ENCODE data around the gene CD47.

Gene CD47

GRCh38 chr3:108004647-108005046, 86.2 kb downstream of the CD47 start:
- Histone ChIP-seq H3K9ac (ENCODE audit: low read depth, low read length) (no peak overlapping the region), H3K4me1 (ENCODE audit: control insufficient read depth, insufficient read depth, low read length) (no peaks in the 10 kb centered on the region), H3K4me3 (ENCODE audit: low read length) (no peak overlapping the region), H3K9me3 (replicated peaks; ENCODE audit: low read length) (no peaks in the 10 kb centered on the region), H3K27me3 (ENCODE audit: control insufficient read depth, insufficient read depth, low read length) (peaks cover 10% of the 10 kb centered on the region), H3K4me2 (ENCODE audit: low read length) (no peak overlapping the region), H3K36me3 (ENCODE audit: insufficient read depth, low read length) (no peaks in the 10 kb centered on the region)

DNA sequence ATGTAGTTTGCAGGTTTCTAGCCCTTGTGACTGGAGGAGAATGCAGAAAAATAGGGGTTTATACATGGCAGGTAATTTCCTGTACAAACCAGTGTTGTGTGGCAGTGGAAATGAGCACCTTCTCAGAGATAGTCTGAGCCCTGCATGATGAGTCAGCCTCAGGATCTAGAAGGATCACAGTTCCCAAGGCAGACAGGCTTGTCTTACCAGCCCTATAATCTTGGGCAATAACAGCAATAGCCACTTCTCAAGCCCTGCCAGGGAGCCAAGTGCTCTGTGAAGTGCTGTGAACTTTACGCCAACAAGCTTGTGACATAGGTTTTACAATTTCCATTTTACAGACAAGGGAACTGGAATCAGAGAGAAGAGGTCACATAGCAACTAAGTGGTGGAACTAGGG, 89.4 kb downstream of the CD47 start:
- peaks cover 10% of the 10 kb centered on the region for H3K27me3 ChIP-seq (ENCODE audit: control insufficient read depth, insufficient read depth, low read length)
- H3K9ac ChIP-seq (ENCODE audit: low read depth, low read length) = no peak overlapping the region
- no peaks in the 10 kb centered on the region for H3K36me3 ChIP-seq (ENCODE audit: insufficient read depth, low read length)
- H3K4me3 ChIP-seq (ENCODE audit: low read length) = no peak overlapping the region
- H3K9me3 ChIP-seq (replicated peaks; ENCODE audit: low read length) = no peaks in the 10 kb centered on the region
- H3K4me1 ChIP-seq (ENCODE audit: control insufficient read depth, insufficient read depth, low read length) = peaks cover 8% of the 10 kb centered on the region
- H3K4me2 ChIP-seq (ENCODE audit: low read length) = no peak overlapping the region

DNA sequence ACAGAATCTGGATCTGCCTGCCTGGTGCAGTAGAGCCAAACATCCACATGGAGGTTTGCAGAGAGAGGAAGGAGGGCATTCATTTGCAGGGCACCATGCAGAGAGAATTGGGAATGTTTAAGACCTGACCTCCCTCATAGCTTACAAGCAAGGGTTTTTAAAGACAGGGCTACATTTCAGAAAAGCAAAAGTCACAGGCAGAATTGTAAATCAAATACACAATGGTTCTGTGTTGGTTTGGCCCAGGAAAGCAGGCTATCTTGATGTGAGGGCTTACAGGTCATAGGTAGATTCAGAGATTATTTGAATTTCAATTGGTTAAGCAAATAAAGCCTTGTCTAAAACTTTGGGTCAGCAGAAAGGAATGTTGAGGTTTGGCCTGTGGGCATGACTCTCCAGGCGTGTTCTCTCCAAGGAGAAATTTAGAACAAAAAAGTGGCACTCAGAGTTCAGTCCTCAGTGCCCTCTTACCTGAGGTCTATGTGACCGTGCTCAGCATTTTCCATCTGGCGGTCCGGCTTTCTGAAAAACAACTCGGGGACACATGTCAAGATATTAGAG, 91.5 kb downstream of the CD47 start:
- no peaks in the 10 kb centered on the region for H3K9me3 ChIP-seq (replicated peaks; ENCODE audit: low read length)
- peaks cover 8% of the 10 kb centered on the region for H3K4me1 ChIP-seq (ENCODE audit: control insufficient read depth, insufficient read depth, low read length)
- no peak overlapping the region for H3K4me3 ChIP-seq (ENCODE audit: low read length)

DNA sequence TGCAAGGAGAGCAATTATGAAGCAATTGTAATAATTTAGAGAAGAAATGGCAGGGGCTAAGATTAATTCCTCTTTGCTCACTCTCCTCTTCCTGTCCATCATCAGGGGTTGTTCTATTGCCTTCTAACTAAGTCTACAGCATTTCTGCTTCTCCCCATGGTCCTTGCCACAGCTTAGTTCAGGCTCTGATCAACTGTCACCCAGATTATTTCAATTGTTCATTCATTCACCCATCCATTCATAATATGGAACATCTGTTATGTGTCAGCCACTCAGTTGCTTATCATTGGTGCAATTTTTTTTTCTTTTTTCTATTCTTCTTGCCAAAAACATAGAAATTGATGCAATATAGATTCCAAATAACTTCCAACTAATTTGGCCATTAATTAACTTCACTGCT, 93.2 kb downstream of the CD47 start:
- Histone ChIP-seq H3K36me3 (ENCODE audit: insufficient read depth, low read length) (no peaks in the 10 kb centered on the region), H3K27me3 (ENCODE audit: control insufficient read depth, insufficient read depth, low read length) (peaks cover 10% of the 10 kb centered on the region), H3K9me3 (replicated peaks; ENCODE audit: low read length) (no peaks in the 10 kb centered on the region), H3K4me1 (ENCODE audit: control insufficient read depth, insufficient read depth, low read length) (peaks cover 18% of the 10 kb centered on the region), H3K4me3 (ENCODE audit: low read length) (no peak overlapping the region), H3K9ac (ENCODE audit: low read depth, low read length) (no peak overlapping the region), H3K4me2 (ENCODE audit: low read length) (no peak overlapping the region)

More for the DNA sequence above, 91.5 kb downstream of the CD47 start:
- H3K9ac ChIP-seq (ENCODE audit: low read depth, low read length) = no peak overlapping the region
- no peaks in the 10 kb centered on the region for H3K36me3 ChIP-seq (ENCODE audit: insufficient read depth, low read length)
- peaks cover 10% of the 10 kb centered on the region for H3K27me3 ChIP-seq (ENCODE audit: control insufficient read depth, insufficient read depth, low read length)
- H3K4me2 ChIP-seq (ENCODE audit: low read length) = no peak overlapping the region

DNA sequence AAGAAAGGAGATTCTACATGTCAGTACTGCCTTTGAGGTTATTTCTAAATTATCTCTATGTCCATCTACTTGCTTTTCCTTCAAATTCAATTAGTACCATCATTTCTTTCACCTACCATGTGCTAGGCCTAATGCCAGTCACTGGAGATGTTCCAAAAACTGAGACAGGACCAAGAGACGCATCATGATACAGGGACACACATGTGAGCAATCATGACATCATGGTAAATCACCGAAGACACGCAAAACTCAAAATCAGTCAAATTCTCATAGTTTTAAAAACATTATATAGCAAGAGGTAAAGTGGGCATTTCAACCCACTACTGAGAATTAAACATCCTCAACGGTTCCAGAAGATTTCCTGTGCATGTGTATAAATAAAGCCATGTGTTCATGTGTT, 95.0 kb downstream of the CD47 start:
- no peaks in the 10 kb centered on the region for H3K36me3 ChIP-seq (ENCODE audit: insufficient read depth, low read length)
- H3K4me2 ChIP-seq (ENCODE audit: low read length) = no peak overlapping the region
- H3K9me3 ChIP-seq (replicated peaks; ENCODE audit: low read length) = no peaks in the 10 kb centered on the region
- peaks cover 18% of the 10 kb centered on the region for H3K4me1 ChIP-seq (ENCODE audit: control insufficient read depth, insufficient read depth, low read length)
- no peak overlapping the region for H3K4me3 ChIP-seq (ENCODE audit: low read length)
- no peaks in the 10 kb centered on the region for H3K27me3 ChIP-seq (ENCODE audit: control insufficient read depth, insufficient read depth, low read length)
- no peak overlapping the region for H3K9ac ChIP-seq (ENCODE audit: low read depth, low read length)

DNA sequence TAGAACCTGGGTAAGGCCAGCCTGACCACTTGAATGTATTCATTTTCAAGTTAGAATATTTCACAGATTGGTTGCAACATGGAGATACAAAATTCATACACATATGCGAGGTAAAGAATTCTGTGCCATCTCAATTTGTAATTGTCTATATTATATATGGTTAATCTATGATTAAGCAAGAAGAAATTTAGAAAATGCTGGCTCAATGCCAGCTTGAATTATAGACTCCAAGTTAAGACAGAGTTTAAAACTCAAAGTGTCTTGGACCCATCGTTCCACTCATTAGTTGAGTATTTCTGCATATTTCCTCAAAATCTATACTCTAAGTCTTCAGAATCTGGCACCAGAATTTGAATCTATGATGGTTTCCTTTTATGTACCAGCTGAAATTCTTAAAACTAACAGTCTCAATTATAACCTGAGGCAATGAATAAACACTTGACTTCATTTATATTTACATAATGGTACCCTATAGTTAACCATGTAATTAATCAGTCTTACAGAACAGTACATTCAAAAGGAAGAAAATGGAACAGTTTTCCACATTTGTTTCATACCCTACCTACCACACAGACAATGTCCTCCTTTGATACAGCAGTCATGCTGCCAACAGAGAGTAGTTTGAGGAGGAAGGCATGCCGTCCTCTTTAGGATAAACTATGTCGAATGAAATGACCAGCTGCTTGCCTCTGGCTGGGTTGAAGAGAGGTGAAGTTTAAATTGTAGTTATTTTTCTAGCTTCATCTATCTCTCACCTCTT, 95.7 kb downstream of the CD47 start:
- Histone ChIP-seq H3K4me1 (ENCODE audit: control insufficient read depth, insufficient read depth, low read length) (peaks cover 18% of the 10 kb centered on the region), H3K36me3 (ENCODE audit: insufficient read depth, low read length) (no peaks in the 10 kb centered on the region), H3K4me2 (ENCODE audit: low read length) (no peak overlapping the region), H3K9me3 (replicated peaks; ENCODE audit: low read length) (no peaks in the 10 kb centered on the region), H3K4me3 (ENCODE audit: low read length) (no peak overlapping the region), H3K9ac (ENCODE audit: low read depth, low read length) (no peak overlapping the region), H3K27me3 (ENCODE audit: control insufficient read depth, insufficient read depth, low read length) (no peaks in the 10 kb centered on the region)

GRCh38 chr3:107994181-107994580, 96.7 kb downstream of the CD47 start:
- Histone ChIP-seq H3K4me3 (ENCODE audit: low read length) (no peak overlapping the region), H3K27me3 (ENCODE audit: control insufficient read depth, insufficient read depth, low read length) (no peaks in the 10 kb centered on the region), H3K4me1 (ENCODE audit: control insufficient read depth, insufficient read depth, low read length) (peaks cover 14% of the 10 kb centered on the region), H3K4me2 (ENCODE audit: low read length) (no peak overlapping the region), H3K36me3 (ENCODE audit: insufficient read depth, low read length) (no peaks in the 10 kb centered on the region), H3K9ac (ENCODE audit: low read depth, low read length) (no peak overlapping the region), H3K9me3 (replicated peaks; ENCODE audit: low read length) (no peaks in the 10 kb centered on the region)

GRCh38 chr3:107993771-107994170, 97.1 kb downstream of the CD47 start:
- Histone ChIP-seq H3K36me3 (ENCODE audit: insufficient read depth, low read length) (no peaks in the 10 kb centered on the region), H3K4me1 (ENCODE audit: control insufficient read depth, insufficient read depth, low read length) (peaks cover 14% of the 10 kb centered on the region), H3K4me3 (ENCODE audit: low read length) (no peak overlapping the region), H3K4me2 (ENCODE audit: low read length) (no peak overlapping the region), H3K27me3 (ENCODE audit: control insufficient read depth, insufficient read depth, low read length) (no peaks in the 10 kb centered on the region), H3K9ac (ENCODE audit: low read depth, low read length) (no peak overlapping the region), H3K9me3 (replicated peaks; ENCODE audit: low read length) (no peaks in the 10 kb centered on the region)
